BJ (cell line): ENCODE data around the gene PIH1D1. TPM values are rescaled to one million over a fixed set of nuclear protein-coding genes. Genes with fewer than 3 reads are reported as not detected.

Source experiments
- CTCF ChIA-PET: fragments of 350-600 bp; formaldehyde crosslinking; extraction: SDS; loops from one replicate; lab custom pipeline; 2021; ENCODE audit warnings: antibody characterized with exemption, inconsistent platforms; lab: Yijun Ruan, JAX
- POLR2A ChIA-PET: fragments of 300-600 bp; sonication (Branson Sonifier 250); formaldehyde crosslinking; extraction: SDS; loops from one replicate; lab custom pipeline; 2021; ENCODE audit warnings: antibody characterized with exemption; lab: Charles Lee
- DNase-seq: peaks from one replicate; pipeline ENCODE4 v3.0.0-alpha.2; 2011; ENCODE audit warnings: low read depth
- H3K27me3 ChIP-seq: 2 replicates; pipeline ENCODE4 v1.6.0; 2011; ENCODE audit warnings: low read length; ENCODE audit not compliant: control insufficient read depth, insufficient read depth
- H3K36me3 ChIP-seq: 2 replicates; pipeline ENCODE4 v1.5.1; 2011; ENCODE audit warnings: low read length; ENCODE audit not compliant: control insufficient read depth, insufficient read depth
- H3K4me3 ChIP-seq: 2 replicates; pipeline ENCODE4 v1.5.1; 2011; ENCODE audit warnings: low read depth, mild to moderate bottlenecking, control low read depth, low read length
- CTCF ChIP-seq: IDR thresholded peaks from 2 replicates; pipeline ENCODE4 v1.5.1; 2011; ENCODE audit warnings: low read depth, mild to moderate bottlenecking, control low read depth, inconsistent platforms, low read length, moderate library complexity; ENCODE audit not compliant: insufficient read depth
- polyA plus RNA-seq: library from polyadenylated mRNA; depleted of rRNA; stranded (reverse); fragments of >200 nt; gene quantifications from 2 replicates; pipeline ENCODE4 v1.2.3, GENCODE V29; 2011

The PIH1D1 gene
- polyA plus RNA-seq, 1 experiment = 75.8 TPM

GRCh38 chr19:49488046-49488862 is 36.6 kb upstream of the PIH1D1 start:
- CTCF ChIA-PET = interaction anchor here (0.5 to 1.2 kb wide), 3 partner anchors 23 to 262 kb away, joined by 3 to 4 read pairs (median 3); no protein-coding TSS in a partner anchor
- peaks cover 35% of the 10 kb centered on the region for H3K36me3 ChIP-seq
- no peak for DNase-seq
- peak overlapping the region; percentile 97 for H3K4me3 ChIP-seq
- POLR2A ChIA-PET = interaction anchor here (1.1 kb wide), 1 partner anchor 154 kb away, joined by 5 read pairs; the partner anchor contains the start of gene SCAF1
- H3K27me3 ChIP-seq = no peaks in the 10 kb centered on the region
- TF ChIP-seq CTCF = no peak

- peaks cover 32% of the 10 kb centered on the region for H3K36me3 ChIP-seq
- H3K27me3 ChIP-seq = no peaks in the 10 kb centered on the region
- DNase-seq = peak; percentile 97
- TF ChIP-seq CTCF = no peak
- H3K4me3 ChIP-seq = peak within 1 kb of the TSS; percentile 97
- ChIA-PET CTCF (interaction anchor here (0.9 kb wide), 1 partner anchor 261 kb away, joined by 3 read pairs; no protein-coding TSS in a partner anchor), POLR2A (interaction anchor here (1.1 kb wide), 1 partner anchor 154 kb away, joined by 5 read pairs; the partner anchor contains the start of gene SCAF1)
These were observed 35.8 kb upstream of the PIH1D1 start, which contains the start of gene RPL13A for GRCh38 chr19:49487277-49488045. Gene RPL13A (plus strand): TSS chr19:49487608. CDS start chr19:49487630, 22 bp downstream.

- CTCF ChIA-PET = interaction anchor here (2.0 kb wide), 1 partner anchor 10 kb away, joined by 8 read pairs; no protein-coding TSS in a partner anchor
These were observed 35.2 kb upstream of the PIH1D1 start for GRCh38 chr19:49486710-49487276.

GRCh38 chr19:49486232-49486631 is 34.6 kb upstream of the PIH1D1 start:
- no peak for TF ChIP-seq CTCF
- ChIA-PET CTCF (interaction anchor here (2.0 kb wide), 1 partner anchor 9 kb away, joined by 8 read pairs; no protein-coding TSS in a partner anchor), POLR2A (no interaction called here)
- DNase-seq = no peak
- no peak overlapping the region for H3K4me3 ChIP-seq
- H3K36me3 ChIP-seq = peaks cover 22% of the 10 kb centered on the region
- no peaks in the 10 kb centered on the region for H3K27me3 ChIP-seq

More at GRCh38 chr19:49486710-49487276, 35.2 kb upstream of the PIH1D1 start:
- H3K4me3 ChIP-seq = no peak overlapping the region
- H3K27me3 ChIP-seq = no peaks in the 10 kb centered on the region
- TF ChIP-seq CTCF = no peak
- peaks cover 26% of the 10 kb centered on the region for H3K36me3 ChIP-seq
- POLR2A ChIA-PET = no interaction called here
- no peak for DNase-seq
